ENCODE measurements around the gene ABCC8.

The ABCC8 gene

DNA sequence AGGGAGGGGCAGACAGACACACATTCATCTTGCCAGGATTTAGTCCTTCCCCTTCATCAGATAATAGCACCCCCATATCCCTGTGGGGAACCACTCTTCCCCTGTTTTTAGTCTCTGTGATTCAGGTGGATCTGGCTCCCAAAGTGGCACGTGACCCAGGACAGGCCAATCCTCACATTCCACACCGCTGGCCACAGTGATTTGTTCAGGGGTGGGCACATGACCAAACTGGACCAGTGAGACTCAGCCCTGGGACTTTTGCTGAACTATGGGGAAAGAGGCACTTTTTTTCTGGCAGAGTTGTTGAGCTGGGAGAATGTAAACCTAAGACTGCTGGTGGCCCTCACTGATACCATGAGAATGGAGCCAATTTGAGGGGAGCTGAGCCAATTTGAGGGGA is 69.1 kb downstream of the ABCC8 start:
- in situ Hi-C loops (cut with HindIII; ENCODE audit: low sequenced_read_pairs) = no loop called here

DNA sequence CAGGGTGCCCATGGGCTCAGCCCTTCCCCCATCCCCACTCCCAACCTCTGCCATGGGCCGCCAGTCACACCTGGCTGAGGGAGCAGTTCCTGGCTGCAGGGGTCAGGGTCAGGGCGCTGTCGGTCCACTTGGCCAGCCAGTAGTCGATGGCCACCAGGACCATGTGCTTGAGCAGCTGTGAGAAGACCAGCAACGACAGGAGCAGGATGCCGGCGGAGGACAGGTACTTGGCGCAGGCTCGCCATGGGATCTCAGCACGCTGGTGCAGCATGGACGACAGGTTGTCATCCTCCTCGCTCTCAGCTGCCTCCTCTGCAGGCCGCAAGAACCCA is 69.9 kb downstream of the ABCC8 start:
- in situ Hi-C loops (cut with HindIII; ENCODE audit: low sequenced_read_pairs) = no loop called here

DNA sequence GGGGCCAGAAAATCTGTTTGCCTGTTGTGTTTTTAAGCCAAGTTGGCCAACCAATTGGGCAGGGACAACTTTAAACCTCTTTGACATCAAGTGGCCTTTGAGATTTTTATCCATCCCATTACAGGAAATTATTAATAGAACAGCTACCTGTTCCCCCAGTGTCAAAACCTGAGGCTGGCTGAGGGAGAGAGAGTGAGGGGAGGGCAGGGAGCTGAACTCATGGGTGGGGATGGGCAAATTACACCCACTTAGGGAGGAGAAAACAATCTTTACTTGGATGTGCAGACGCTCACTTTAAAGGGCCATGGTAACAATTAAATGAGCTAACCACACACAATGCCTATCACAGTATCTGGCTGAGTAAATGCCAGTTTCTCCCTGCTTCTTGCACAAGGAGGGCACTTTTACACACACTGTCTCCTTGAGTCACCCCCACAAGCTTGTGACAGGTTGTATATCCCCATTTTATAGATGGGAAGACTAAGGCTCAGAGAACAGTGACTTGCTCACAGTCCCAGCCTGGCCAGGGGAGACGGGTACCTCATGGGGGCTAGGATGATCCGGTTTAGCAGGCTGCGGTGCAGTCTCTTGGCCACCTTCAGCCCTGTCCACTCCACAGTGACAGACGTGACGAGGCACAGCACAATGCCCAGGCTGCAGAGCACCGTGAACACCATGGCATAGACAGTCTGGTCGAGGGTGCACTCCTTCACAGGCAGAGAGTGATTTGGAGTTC is 70.4 kb downstream of the ABCC8 start:
- in situ Hi-C loops (cut with HindIII; ENCODE audit: low sequenced_read_pairs) = no loop called here

DNA sequence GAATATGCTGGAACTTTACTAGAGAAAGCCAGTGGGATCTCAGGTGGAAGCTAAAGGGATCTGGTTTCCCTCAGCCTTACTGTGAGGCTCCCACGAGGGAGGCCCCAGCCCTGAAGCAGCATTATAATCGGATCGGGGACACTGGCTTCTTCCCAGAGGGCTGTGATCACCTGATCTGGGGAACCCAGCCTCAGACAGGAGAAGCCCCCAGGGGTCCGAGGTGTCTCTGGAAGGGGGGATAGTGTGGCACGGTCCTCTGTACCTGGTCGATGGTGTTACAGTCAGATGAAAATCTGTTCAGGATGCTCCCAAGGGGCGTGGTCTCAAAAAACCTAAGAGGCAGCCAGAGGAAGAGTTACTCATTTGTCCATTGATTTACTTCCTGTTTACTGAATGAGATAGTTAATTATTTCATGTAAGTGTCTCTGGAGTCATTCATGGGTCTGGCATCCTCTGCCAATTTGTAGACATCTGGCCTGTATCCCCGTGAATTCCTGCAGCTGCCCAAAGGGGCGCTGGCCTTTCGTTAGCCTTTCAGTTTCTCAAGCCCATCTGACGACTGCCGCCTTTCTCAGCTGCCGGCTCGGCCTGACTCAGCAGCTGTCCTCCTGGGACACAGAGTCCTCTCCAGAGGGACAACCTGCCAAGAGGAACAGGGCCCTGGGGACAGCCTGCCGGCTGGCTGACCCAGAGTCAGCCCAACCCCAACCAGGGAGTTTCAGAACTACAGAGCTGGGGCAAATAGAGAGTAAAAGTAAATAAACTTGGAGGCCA is 71.2 kb downstream of the ABCC8 start:
- in situ Hi-C loops (cut with HindIII; ENCODE audit: low sequenced_read_pairs) = no loop called here

DNA sequence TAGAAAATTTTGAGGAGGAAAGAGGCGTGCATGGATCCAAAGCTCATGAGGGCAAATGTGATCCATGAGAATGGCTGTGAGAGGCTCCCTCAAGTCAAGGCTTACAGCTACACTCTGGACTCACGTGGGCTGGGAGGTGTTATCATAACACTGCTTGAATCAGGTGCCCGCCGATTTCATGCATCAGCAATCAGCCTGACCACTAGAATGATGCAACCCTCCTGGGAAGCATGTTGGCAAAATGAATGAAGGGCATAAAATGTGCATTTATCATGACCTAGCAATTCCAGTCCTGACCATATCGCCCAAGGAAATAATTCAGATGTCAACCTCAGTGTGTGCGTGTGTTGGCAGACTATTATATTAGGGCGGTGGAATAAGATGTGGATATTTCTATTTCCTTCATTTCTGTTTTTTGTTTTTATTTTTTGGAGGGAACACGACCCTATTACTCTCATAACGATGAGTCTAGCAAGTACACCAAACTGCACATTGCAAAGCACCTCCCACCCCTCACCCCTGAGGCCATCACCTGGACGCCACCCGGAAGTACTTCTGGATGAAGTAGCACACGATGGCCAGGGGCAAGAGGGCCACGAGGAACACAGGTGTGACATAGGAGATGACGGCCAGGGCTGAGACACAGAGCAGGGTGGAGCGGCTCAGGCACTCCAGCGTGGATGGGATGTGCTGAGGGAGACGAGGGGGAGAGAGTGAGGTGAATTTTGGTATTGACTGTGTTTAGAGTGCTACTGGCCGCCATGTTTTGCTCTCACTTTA is 72.5 kb downstream of the ABCC8 start:
- in situ Hi-C loops (cut with HindIII; ENCODE audit: low sequenced_read_pairs) = no loop called here

DNA sequence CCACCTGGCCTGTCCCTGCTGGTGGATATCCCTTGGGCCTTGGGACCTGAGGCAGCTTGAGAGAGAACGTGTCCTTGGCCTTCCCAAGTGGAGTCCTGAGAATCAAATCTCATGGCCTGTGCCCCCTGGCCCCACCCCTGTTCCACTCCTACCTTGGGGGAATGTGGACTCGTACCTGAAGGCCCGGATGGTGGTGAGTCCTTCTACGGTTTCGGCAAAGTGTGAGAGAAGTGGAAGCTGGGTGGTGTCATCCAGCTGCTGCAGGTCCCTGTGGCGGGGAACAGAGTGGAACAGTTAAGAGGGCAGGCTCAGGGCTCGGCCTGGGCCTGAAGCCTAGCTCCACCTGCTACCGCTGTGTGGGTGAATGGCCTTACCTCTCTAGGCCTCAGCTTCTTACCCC is 74.2 kb downstream of the ABCC8 start:
- in situ Hi-C loops (cut with HindIII; ENCODE audit: low sequenced_read_pairs) = no loop called here

DNA sequence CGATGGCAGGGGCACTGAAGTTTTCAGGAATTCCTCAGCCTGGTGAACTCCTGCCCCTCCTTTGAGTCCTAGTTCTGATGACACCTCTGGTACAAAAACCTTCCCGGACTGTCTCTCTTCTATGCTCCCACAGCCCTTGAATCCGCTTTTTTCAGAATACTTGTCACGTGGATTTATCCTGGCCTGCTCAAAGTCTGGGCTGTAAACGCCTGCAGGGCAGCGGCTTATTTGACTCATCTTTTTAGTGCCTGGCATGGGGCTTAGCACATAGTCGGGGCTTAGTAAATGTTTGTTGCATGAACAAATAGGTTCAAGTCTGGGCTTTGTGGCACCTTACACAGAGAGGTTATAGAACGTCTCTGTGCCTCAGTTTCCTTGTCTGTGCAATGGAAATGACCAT is 74.8 kb downstream of the ABCC8 start:
- in situ Hi-C loops (cut with HindIII; ENCODE audit: low sequenced_read_pairs) = no loop called here

DNA sequence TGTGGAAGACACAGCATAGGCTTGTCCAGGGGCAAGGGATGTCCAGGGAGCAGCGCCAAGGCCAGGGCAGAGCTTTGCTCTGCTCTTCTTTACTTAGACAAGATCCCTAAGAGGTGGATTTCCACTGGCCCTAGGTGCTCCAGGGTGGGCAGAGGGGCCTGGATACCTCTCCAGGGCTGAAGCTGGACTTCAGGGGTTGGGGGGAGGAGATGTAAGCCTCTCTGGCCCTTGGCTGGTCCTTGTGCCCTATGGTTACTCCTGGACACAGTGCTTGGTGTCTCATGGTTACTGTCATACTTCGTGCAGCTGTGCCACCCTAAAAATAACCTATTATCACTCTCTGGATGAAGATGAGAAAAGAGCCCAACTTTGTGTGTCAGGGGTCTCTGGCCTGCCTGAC is 75.3 kb downstream of the ABCC8 start:
- in situ Hi-C loops (cut with HindIII; ENCODE audit: low sequenced_read_pairs) = no loop called here

DNA sequence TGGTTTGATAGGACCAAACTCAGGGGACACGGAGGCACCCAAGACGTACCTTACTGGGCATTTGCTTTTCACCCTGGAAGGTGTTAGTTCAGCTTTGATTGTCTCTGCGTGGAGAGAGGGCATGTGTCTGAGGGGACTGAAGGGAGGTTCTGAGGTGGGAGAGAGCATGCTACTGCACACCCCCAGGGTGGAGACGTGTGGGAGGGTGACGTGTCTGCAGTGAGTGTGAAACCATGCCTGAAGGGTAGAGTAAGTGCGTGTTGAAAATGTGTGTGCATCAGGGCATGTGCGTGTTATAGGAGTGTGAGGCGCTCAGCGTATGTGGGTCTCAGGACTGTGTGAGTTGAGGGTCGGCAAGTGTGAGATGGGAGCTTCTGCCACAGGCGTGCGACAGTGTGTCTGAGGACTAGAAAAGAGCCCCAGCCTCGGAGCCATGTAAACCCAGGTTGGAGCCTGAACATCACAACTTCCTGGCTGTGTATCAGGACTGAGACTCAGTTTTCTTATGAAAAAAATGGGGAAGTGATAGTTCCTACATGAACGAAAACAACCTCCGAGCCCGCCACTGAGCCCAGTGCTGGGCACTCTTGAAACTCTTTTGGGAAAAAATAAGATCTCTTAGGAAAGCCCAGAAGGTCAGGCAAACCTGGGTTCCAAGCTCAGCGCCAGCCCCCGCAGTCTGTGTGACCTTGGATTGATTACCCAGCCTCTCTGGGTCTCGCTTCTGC is 76.4 kb downstream of the ABCC8 start:
- in situ Hi-C loops (cut with HindIII; ENCODE audit: low sequenced_read_pairs) = no loop called here

DNA sequence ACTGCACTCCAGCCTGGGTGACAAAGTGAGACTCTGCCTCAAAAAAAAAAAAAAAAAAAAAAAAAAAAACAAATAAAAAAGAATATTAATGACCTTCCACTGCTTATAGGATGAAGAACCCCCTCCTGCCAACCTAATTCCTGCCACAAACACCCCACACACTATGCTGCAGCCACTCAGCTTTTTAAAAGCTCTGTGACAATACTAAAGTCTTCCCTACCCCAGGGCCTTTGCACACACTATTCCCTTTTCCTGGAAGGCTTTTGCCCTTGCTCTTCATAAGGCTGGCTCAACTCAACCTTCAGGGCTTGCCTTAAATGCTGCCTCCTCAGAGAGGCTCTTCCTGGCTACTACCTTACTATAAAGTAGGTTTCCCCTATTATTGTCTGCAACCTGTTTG is 77.4 kb downstream of the ABCC8 start:
- in situ Hi-C loops (cut with HindIII; ENCODE audit: low sequenced_read_pairs) = no loop called here

DNA sequence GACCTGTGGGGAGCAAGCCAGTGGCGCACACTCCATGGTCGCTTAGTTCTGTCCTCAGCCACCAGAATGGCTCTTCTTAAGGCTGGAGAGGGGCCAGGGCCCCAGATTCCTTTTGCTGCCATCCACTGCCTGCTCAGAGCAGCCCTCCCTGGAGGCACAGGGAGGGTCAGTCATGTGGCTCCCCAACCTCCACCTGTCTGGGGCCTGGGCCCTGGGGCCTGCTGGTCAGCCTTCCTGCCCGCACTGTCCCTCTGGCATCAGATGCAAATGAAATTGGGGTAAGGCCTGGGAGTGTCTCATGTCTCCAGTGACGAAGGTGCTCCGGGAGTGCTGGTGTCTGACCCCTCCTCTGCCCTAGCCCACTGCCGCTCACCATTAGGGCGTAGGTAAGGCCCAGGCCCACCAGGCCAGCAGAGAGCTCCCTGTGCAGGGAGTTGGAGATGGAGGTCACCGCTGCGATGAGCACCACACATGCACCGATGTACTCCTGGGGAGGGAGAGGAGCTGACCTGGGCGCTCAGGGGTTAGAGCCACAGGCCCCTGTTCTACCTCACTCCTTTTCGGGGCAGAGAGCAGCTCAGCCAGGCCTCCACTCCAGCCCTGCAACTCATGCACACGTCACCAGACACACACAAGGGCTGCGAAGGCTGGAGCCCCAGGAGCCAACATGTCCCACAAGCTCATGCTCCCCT is 79.2 kb downstream of the ABCC8 start:
- in situ Hi-C loops (cut with HindIII; ENCODE audit: low sequenced_read_pairs) = no loop called here

DNA sequence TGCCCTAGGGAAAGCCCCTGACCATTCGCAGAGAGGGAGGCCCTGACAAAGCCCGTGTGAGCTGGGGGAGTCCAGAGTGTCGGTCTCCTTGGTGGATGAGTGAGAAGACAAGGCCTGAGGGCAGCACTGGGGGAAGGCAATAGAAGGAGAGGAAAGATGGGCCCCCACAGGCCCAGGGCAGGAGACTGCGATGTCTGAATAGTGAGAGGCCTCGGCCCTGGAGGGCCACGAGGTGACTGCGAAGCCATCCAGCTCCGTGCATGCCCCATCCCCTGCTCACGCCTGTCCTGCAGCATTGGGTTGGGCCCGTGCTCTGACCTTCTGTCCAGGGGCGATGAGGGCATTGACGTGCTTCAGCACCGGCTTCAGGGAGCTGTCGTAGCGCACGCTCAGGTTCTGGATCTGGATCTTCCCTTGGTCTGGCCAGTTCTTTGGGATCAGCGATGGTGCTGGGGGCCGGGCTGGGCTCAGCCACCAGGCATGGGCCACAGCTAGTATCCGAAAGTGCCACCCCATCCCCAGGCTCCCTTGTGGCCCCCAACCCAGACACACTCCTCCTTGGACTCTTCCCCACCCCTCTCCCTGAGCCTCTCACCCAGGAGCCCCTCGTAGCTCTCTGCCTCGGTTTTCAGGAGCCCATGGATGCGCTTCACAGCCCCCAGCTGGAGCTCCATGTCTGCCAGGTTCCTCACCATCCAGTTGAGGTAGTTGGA is 79.9 kb downstream of the ABCC8 start:
- in situ Hi-C loops (cut with HindIII; ENCODE audit: low sequenced_read_pairs) = no loop called here

DNA sequence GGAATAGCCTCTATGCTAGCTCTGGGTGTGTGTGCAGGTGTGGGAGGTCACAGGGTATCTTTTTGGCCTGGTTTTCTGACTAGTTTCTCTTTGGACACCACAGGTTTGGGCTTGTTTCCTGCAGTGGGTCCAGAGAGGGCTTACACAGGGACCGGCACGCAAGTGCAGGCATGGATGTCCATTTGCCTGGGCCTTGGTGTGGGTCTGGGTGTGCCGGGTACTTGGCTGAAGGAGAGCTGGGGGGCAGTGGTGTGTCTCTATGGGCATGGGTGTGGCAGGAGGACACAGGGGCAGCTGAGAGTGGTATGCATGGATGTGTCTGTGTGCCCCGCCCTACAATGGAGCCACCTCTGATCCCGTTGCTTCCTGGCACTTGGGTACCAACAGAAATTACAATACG is 80.7 kb downstream of the ABCC8 start:
- in situ Hi-C loops (cut with HindIII; ENCODE audit: low sequenced_read_pairs) = no loop called here

DNA sequence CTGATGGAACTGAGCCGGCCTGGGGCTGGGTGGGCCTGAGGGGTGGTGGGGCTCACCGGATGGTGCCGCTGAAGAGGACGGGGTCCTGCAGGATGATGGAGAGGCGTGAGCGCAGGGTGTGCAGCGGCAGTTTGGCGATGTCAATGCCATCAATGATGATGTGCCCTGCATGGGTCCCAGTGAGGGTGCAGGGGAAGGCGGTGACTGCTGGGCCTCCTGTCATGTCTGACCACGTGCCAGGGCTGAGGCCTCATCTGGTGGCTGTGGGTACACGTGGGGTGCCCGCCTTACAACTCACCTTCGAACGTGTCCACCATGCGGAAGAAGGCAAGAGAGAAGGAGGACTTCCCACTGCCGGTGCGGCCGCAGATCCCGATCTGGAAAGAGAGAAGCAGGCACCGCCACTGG is 81.1 kb downstream of the ABCC8 start:
- in situ Hi-C loops (cut with HindIII; ENCODE audit: low sequenced_read_pairs) = no loop called here

DNA sequence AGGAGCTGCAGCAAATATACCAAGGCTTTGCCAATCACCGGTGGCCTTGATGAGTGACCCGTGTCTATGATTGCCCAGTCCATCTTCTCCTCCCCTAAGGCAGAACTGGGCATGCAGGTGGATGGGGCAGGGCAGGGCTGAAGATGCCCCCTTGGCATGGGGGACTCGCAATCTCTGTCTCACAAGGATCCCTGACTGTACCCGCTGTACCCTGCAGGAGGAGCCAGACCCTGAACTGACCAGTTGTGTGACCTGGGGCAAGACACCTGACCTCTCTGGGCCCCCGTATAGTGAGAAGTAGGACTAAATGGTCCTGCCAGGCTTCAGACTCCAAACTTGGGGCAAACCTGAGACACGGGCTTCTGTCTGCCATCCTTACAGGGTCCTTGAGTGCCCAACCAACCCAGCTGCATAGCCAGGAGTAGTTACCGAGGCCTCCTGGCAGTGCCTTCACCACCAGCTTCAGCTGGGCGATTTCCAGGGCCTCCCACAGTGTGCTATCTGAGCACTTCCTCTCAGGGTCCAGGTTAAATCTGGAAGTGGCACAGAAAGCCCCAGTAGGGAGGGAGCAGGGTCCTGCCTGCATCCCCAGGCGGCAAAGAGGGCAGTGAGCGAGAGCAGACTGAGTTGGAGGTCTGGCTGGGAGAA is 81.8 kb downstream of the ABCC8 start:
- in situ Hi-C loops (cut with HindIII; ENCODE audit: low sequenced_read_pairs) = no loop called here

DNA sequence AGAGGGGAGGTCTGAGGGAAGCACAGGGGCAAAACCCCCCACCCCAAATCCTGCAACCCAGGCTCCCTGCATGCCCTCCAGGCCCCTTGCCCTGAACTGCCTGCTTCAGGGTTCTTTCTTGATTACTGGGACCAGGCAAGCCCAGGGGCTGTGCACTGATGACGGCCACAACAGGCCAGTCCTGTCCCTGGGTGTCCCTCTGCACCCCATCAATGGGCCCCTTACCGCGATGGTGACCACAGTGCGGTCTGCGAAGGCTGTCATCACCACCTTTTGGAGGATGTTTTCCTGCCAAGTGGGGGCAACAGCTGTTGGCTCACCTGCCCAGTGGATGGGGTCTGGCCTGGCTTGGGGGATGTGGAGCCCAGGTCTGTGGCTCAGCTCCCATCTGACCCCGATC is 83.2 kb downstream of the ABCC8 start:
- in situ Hi-C loops (cut with HindIII; ENCODE audit: low sequenced_read_pairs) = no loop called here

DNA sequence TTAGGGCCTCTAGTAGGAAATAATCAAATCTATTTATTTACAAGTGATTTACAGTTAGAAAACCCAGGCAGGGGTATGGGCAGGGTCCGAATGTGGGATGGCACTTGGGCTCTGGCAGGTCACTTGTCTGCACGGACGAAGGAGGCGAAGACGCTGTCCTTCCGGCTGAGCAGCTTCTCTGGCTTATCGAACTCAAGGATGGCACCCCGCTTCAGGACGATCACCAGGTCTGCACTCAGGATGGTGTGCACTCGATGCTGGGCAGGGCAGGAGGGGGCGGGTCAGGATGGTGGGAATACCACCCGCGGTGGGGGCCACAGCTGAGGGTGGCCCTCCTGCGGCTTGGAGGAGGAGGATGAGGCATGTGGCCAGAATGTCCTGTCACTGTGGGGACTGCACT is 83.8 kb downstream of the ABCC8 start:
- in situ Hi-C loops (cut with HindIII; ENCODE audit: low sequenced_read_pairs) = no loop called here

DNA sequence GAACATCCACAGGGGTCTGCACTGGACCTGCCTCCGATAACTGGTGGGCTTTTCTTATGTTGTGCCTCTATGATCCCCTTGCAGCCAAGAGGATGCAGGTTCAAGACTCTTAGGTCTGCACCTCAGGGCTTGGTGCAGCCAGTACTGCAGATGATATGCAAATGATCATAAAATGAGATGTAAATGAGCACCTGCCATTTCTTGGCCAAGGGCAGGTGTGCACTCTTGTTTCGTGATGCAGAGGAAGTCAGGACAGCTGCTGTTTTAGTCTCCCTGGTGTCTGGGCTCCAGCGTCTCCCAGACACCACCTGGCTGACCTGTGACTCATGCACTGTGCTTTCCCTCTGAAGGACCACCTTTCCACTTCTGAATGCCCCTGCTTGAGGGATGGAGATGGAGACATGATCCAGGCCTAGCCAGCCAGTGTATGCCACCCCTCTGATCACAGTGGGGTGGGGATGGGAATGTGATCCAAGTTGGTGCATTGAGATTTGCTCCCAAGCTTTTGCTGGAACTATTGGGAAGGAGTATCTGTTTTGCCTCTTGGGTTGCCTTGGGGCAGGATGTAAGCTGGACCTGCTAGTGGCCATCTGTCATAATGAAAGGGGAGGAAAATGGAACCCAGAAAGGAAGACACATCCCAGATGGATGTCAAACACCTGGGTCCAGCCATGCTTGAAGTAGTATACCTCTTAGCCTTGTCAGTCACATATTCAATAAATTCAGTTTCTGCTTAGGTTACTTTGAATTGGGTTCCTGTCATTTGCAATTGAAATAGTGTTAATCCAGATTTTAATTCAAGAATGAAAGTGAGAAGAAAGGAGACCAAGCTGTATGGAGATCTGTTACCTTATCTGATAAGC is 84.9 kb downstream of the ABCC8 start:
- in situ Hi-C loops (cut with HindIII; ENCODE audit: low sequenced_read_pairs) = no loop called here

Data from DLD1 (cell line).